ENCODE data around the gene TMEM82.

Gene TMEM82

DNA sequence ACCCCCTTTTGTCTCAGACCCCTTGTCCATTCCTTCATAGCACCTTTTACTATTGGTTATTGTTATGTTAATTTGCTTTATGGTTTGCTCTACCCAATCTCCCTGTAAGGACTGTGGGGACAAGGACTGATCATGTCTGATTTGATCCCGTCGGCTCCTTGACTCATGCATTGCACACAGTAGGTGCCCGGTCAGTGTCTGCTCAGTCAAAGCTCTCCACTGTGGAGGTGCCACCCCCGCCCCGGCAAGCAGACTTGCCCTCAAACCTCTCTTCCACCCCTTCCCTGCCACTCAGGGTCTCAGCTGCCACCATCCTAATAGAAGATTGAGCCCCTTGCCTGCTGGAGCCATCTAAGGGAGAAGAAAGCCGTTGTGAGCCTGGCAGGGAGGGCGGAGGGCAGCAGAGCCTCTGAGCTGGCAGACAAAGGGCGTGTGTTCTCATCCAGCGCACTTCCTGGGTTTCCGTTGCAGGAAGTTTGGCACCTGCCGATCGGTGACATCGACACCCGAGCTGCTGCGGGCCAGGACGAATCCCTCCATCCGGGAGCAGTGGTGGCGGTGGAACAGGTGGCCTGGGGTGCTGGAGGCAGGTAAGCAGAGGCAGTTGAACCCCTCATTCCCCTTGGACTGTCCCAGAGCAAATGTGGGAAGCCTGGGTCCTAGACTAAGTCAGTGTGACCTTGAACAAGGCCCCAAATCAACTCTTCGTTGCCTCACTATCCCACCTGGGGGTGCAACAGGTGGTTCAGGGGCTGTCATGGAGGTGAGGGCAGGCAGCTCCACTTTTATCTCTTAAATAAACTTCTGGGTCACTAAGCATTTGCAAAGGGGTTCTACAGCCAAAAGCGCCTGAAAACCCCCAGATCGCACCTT lies 14.1 kb downstream of the TMEM82 start:
- no peak for DNase-seq (ENCODE audit: low read depth in 2 of 2)

DNA sequence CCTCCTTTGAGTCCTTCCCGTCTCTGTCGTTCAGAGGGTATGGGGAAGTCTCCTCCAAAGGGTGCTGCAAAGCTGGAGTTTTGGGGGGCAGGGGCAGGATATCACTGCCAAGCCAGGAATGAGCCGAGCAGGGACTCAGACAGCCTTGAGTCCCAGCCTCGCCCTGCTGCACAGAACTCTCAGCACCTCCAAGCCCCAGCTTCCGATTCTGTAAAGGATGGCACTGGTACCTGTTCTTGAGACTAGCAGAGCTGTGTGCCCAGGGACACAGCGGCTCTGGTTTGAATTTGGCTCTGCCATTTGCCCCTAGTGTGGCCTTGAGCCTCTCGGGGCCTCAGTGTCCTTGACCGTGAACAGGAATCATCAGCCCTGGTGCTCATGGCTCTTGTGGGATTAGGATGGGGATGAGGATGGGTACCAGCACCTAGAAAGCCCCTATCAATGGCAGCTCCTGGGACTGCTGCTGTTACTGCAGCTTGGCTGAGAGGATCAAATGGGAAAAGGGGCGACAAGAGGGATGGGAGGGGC lies 14.8 kb downstream of the TMEM82 start:
- no peak for DNase-seq (ENCODE audit: low read depth in 2 of 2)

DNA sequence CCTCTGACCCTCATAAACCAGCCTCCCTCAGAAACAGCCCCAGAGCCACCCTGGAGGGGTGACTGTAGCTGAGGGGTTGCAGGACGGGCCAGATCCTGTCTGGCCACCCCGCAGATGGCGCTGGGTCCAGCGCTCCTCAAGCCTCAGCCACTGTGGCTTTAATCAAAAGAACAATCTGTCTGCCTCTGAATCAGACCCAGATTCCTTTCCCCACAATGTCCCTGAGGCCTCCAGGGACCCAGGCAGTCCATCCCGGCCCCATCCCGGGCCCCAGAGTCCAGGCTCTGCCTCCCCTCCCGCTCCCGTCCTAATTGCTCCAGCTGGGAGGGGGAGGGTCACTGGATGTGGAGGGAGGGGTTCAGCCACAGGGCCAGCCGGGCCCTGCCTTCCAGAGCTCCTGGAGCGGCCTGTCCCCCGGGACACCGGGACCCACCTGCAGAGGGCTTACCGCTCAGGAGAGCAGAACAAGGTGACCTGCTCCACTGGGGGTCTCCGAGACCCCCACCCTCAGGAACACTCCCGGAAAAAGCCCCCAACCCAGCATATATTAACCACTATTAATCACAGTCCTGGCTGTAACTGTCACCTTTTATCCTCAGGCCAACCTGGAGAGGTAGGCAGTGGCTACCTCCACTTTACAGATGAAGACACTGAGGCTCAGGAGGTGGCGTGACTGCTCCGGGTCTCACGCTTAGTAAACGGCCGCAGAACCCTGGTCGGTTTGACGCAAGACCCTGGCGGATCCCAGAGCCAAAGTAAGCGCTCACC lies 15.5 kb downstream of the TMEM82 start:
- no peak for DNase-seq (ENCODE audit: low read depth in 2 of 2)

DNA sequence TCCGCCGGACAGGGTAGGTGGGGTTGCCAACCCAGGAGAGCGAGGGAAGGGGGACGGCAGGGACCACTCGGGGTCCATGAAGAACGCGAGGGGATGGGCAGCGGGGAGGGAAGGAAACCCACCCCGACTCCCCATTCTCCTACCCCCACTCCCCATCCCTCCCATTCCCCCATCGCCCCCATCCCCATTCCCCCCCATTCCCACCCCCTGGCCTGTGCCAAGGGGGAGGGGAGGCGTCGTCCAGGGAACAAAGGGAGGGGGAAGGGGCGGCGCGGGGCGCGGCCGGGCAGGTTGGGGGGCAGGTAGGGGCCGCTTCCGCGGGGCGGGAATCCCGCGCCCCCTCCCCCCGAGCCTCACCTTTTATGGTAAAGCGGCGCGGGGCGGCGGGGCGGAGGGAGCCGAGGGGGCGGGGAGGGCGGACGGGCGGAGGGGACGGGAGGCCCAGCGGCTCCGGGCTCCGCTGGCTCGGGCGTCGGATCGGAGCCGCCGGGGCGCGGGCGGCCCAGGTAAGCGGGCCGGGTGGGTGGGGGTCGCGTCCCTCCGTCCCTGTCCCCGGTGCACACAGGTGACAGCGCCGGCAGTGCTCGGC lies 16.1 kb downstream of the TMEM82 start, which contains the start of gene FBLIM1:
FBLIM1 (plus strand) TSS at position 453 of the 589 bp plus-strand sequence. CDS start 6,189 bp downstream, outside the sequence.
- no peak for DNase-seq (ENCODE audit: low read depth in 2 of 2)

DNA sequence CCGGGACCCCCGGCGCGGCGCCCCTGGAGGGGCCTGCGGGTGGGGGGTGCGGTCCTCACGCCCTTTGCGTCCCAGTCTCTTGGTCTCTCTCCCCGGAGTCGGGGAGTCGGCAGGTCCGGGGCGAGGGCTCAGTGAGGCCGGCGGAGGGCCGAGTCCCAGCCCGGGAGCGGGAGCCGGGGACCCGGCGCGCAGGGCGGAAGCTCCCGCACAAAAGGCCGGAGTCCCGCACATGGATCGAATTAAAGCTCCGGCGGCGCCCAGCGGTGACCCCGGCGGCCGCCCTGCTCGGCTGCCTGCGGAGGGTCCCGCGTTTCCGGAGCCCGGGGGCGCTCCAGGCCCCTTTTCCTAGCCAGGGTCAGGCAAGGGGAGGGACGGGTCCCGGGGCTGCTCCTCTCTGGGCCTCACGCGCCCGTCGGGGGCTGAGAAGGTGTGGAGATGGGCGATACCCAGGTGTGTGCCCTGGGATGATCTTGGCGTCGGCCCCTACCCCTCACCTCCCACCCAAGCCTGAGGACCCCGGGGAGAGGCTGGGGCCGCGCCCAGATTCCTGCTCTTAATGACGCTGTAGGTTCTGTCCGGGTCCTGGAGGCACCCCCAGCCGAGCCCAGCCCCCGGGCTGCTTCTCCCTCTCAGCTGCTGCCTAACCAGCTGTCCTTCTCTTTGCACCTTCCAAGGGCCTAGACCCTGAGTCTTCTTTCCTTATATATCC lies 16.8 kb downstream of the TMEM82 start:
- no peak for DNase-seq (ENCODE audit: low read depth in 2 of 2)

DNA sequence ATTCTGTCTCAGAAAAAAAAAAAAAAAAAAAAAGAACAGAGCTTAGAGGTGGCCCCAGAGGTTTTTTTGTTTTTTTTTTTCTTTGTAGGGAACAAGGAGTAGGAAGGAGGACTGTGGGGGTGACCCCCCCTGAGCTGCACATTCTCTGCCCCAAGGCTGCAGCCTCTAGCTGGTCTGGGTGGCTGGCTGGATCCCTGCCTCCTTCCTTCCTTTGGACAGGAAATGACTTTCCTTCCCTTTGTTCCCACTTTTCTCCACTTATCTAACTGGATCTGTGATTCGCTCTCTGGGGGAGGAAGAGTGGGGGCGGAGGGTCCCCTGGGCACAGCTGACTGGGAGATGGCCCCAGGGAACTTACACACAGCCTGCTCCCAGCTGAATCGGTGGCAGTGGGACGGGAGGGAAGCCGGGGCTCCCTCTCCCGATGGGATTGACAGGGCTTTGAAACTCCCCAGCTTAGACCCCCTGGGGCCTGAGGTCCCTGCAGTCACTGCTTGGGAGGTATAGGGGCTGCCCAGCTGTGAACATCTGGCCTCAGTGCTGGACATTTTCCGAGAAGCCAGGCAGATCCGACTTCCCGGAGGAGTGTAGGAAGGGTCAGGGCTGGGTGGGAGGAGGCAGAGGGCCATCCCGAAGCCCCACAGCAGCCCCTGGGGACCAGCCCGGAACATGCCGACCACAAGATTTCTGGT lies 18.4 kb downstream of the TMEM82 start:
- no peak for DNase-seq (ENCODE audit: low read depth in 2 of 2)

DNA sequence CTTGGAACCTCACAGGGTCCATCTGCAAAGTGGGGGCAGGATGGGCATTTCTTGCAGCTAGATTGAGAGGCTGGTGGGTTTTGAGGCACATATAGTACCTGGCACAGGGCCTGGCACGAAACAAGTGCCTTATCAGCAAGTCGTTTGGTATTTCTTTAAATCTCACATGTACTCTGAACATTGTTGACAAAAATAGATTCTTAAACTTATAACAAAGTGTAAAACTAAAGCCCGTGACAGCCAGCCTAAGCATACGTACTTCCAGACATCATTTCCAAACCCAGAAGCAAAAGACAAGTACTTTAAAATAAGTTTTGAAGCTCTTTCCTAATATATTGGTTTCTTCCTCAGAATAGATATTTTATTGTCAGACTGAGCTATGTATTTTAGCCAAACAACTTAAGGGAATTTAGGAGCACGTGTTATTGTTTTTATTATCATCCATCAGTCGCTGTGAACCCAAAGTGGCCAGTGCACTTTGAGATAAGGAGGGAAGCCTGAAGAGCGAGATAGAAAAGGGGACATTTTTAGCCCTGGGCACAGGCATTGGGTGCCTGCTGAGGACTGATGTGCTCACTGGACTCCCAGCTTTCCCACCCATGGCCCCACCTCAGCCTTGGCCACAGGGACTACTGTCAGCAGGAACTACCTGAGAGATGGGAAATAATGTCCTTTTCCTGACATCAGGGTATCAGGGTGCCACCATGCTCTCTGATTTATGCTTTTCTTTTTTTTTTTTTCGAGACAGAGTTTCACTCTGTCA lies 19.2 kb downstream of the TMEM82 start:
- DNase-seq (ENCODE audit: low read depth in 2 of 2): no peak

DNA sequence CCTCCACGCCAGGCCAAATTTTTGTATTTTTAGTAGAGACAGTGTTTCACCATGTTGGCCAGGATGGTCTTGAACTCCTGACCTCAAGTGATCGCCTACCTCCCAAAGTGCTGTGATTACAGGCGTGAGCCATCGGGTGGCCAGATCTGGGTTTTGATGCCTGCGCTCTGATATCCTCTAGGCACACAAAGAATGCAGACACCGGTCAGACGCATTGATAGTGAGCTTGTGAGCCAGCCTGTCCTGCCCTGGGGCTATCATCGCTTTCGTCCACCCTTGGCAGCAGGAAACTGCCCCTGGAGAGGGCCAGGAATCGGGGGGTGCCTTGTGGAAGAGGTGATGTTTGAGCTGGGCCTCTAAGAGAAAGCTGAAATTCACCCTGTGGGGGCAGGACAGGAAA lies 20.2 kb downstream of the TMEM82 start:
- no peak for DNase-seq (ENCODE audit: low read depth in 2 of 2)

DNA sequence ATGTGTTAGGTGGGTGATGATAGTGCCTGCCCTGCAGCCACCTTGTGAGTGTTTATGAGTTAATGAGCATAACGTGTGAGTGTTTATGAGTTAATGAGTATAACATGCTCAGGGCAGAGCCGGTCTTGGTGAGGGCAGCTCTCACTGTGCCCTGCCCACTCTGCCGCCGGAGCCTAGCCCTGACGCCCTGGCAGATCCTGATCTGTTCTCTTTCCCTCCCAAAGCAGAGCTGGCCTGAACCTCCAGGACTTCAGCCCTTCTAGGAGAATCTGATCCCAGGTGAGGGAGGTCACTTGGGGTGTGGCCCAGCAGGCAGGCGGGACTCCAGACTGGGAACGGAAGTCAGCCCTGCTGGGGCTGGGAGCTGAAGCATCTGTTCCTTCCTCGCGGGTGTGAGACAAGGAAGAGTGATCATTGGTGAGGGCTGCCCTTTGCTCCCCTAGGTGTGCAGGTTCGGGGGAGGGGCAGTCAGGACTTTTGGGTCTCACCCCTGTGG lies 22.0 kb downstream of the TMEM82 start:
- DNase-seq (ENCODE audit: low read depth in 2 of 2): no peak

DNA sequence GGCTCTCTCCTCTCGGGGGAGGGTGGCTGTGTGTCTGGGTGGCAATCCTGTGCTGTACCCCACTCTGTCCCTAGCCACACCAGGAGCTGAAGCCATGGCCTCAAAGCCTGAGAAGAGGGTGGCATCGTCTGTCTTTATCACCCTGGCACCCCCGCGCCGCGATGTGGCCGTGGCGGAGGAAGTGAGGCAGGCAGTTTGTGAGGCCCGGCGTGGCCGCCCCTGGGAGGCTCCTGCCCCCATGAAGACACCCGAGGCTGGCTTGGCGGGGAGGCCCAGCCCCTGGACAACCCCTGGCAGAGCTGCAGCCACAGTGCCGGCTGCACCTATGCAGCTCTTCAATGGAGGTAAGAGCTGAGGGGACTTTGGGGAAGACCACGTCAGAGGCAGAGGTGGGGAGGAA lies 22.6 kb downstream of the TMEM82 start:
- no peak for DNase-seq (ENCODE audit: low read depth in 2 of 2)

DNA sequence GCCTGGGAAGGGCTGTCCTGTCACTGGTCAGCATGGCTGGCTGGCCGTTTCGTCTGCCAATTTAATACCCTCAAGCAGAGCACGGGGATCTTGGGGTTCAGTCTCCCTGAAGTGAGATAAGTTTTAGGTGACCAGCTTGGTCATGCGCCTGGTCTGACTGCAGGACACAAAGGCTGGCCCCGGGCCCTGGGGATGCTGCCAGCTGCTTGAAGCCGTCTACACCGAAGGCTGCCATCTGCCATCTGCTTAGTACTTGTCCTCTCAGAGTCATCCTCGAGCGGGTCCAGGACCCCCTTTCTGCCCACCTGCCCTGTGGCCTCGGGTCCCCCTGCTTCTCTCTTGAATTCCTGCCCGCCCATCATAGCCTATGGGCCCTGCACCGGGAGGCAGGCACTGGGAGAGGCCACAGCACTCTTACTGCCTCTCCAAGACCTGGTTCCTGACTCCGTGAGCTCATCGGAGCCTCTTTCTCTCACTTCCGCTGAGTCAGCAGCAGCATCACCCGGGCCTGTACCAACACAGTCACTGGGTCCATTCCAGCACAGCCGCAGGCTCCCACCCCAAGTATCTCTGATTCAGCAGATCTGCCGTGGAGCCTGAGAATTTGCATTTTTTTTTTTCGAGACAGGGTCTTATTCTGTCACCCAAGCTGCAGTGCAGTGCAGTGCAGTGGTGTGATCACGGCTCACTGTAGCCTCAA lies 23.3 kb downstream of the TMEM82 start:
- DNase-seq (ENCODE audit: low read depth in 2 of 2): no peak

DNA sequence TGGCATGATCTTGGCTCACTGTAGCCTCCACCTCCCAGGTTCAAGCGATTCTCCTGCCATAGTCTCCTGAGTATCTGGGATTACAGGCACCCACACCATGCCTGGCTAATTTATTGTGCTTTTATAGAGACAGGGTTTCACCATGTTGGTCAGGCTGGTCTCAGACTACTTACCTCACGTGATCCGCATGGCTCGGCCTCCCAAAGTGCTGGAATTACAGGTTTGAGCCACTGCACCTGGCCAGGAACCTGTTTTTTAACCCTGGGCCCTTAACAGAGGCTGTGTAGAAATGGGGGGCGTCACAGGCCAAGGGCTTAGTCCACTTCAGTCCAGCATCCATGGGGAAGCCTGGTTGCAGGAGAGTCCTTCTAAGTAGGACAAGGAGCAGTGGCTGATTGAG lies 25.6 kb downstream of the TMEM82 start:
- no peak for DNase-seq (ENCODE audit: low read depth in 2 of 2)

DNA sequence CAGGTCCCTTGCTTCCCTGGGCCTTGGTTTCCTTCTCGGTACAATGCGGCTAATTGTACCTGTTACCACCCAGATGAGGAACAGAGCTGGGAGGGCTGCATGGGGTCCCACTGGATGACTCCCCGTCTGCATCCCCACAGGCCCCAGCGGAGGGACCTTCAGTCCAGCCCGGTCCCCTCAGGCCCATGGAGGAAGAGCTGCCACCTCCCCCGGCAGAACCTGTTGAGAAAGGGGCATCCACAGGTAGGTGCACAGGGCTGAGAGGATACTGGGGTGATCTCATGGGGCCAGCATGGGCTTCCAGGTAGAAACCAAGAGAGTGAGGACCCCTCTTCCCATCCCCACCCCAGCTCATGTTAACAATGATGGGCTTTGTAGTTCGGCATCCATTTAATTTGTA lies 26.1 kb downstream of the TMEM82 start:
- no peak for DNase-seq (ENCODE audit: low read depth in 2 of 2)

DNA sequence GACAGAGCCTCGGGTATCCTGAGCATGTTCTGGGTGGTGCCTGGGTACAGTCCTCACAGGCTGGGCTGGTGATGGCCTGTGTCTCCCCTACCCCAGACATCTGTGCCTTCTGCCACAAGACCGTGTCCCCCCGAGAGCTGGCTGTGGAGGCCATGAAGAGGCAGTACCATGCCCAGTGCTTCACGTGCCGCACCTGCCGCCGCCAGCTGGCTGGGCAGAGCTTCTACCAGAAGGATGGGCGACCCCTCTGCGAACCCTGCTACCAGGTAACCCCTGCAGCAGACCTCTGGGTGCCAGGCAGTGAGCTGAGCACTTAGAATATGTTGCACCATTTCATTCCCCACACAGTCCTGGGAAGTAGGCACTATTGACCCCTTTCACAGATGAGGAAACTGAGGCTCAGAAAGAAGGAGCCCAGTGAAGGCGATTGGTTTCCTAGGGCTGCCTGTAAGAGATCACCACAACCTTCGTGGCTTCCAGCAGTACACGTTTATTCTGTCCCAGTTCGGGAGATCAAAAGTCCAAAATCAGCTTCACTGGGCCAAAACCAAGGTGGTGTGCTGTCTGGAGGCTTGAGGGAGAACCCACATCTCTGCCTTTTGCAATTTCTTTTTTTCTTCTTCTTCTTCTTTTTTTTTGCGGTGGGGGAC lies 28.1 kb downstream of the TMEM82 start:
- no peak for DNase-seq (ENCODE audit: low read depth in 2 of 2)

DNA sequence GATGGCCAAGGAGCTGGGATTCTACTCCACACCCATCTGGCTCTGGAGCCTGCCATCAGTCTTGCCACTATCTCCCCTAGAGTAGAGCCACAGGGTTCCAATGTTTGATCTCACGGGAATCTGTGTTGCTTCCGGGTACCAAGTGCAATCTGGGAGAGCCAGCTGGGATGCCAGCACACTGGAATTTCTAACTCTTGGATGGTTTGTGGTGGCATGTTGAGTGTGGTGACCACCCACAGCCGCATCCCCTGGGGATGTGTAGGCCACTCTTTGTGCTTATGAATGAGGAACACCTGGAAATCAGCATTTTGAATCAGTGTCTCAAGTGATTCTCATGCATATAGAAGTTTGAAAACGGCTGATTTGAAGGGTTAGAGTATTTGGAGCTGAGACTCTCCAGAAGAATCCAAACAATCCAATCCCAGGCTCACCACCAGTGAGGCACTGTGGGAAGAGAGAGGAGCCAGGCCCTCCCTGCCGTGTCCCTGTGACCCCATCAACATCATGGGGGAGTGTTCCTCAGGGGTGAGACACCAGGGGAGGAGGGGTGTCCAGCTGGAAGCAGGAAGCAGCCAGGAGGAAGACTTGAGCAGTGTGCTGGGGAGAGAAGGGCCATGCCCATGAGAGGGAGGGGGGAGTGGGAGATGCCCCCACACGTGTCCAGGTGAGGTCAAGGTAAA lies 29.7 kb downstream of the TMEM82 start:
- no peak for DNase-seq (ENCODE audit: low read depth in 2 of 2)

DNA sequence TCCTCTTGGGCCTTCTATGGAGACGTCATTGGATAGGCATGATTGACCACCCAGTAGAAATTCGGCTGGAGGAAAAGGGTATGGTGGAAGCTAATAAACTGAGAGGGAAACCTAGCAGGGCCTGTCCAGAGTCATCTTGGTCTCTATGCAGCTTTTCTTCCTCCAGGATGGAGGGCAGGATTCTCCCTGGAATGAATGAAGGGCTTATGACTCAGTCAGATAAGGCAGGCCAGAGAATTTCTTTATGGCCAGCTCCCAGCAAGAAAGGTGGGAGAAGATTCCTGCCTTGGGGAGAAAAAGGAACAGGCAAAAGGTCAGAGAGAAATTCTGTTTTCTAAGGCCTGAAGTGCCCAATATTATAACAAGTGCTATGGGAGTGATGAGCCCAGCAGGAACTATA lies 33.4 kb downstream of the TMEM82 start:
- no peak for DNase-seq (ENCODE audit: low read depth in 2 of 2)

DNA sequence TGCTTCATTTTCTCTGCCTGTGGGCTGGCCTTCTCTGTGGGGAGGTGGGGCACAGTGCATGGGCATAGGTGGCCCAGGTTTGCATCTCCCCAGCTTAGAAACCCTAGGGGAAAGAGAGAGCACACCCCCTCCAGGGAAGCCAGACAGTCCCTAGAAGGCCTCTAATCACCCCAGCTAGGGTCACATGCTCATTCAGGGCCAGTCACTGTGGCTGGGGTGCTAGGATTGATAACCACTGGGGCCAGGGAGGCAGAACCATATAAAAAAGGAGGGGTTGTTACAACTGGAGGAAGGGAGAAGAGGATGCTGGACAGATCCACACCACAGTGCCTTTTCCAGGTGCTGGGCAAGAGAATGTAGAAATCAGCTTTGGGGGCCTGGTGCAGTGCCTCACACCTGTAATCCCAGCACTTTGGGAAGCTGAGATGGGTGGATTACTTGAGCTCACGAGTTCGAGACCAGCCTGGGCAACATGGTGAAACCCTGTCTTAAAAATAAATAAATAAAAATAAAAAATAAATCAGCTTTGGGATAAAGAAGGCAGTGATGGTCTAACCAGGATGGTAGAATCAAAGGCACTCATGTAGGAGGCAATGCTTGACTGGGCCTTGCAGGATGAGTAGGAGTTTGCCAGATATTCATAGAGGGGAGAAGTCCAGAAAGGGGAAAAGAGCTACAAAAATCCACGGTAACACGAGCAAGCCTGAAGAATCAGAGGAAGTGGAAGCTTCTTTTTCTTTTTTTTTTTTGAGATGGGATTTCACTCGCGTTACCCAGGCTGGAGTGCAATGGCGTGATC lies 35.8 kb downstream of the TMEM82 start:
- no peak for DNase-seq (ENCODE audit: low read depth in 2 of 2)

DNA sequence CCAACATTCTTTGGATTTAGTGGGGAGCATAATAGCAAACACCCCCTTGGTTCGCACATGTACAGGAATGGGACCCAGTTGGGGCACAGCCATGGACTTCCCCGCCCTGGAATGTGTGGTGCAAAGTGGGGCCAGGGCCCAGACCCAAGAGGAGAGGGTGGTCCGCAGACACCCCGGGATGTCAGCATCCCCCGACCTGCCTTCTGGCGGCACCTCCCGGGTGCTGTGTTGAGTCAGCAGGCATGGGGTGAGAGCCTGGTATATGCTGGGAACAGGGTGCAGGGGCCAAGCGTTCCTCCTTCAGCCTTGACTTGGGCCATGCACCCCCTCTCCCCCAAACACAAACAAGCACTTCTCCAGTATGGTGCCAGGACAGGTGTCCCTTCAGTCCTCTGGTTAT lies 43.4 kb downstream of the TMEM82 start:
- DNase-seq (ENCODE audit: low read depth in 2 of 2): no peak
